H9 (cell line): ENCODE results near the gene SLCO2A1. TPM values are rescaled to one million over a fixed set of nuclear protein-coding genes. Genes with fewer than 3 reads are reported as not detected.

Source experiments
- DNase-seq: peaks from one replicate; pipeline ENCODE4 v3.0.0-alpha.2; 2017
- H2AFZ ChIP-seq: one replicate; pipeline ENCODE4 v1.6.1; 2013; ENCODE audit warnings: mild to moderate bottlenecking, low read length, control low read depth, moderate library complexity
- H2AK5ac ChIP-seq: 2 replicates; pipeline ENCODE4 v1.6.1; 2013; ENCODE audit warnings: low read length, control low read depth, mixed read lengths; ENCODE audit not compliant: insufficient read length
- H2BK120ac ChIP-seq: one replicate; pipeline ENCODE4 v1.6.1; 2013; ENCODE audit warnings: low read depth, mild to moderate bottlenecking, low read length, control low read depth, inconsistent platforms; ENCODE audit not compliant: poor library complexity, severe bottlenecking
- H2BK12ac ChIP-seq: 2 replicates; pipeline ENCODE4 v1.6.1; 2013; ENCODE audit warnings: low read length, control low read depth, mixed read lengths, low read depth; ENCODE audit not compliant: insufficient read length
- H2BK15ac ChIP-seq: 2 replicates; pipeline ENCODE4 v1.6.1; 2013; ENCODE audit warnings: low read depth, low read length, control low read depth
- H2BK20ac ChIP-seq: one replicate; pipeline ENCODE4 v1.6.1; 2013; ENCODE audit warnings: low read depth, mild to moderate bottlenecking, low read length, control low read depth, inconsistent platforms; ENCODE audit not compliant: poor library complexity, severe bottlenecking
- H2BK5ac ChIP-seq: 2 replicates; pipeline ENCODE4 v1.6.1; 2013; ENCODE audit warnings: low read length, control low read depth, mixed read lengths; ENCODE audit not compliant: insufficient read length
- H3K14ac ChIP-seq: 2 replicates; pipeline ENCODE4 v1.6.1; 2013; ENCODE audit warnings: low read length, control low read depth; ENCODE audit not compliant: insufficient read depth
- H3K18ac ChIP-seq: 2 replicates; pipeline ENCODE4 v1.6.1; 2013; ENCODE audit warnings: low read depth, mild to moderate bottlenecking, mixed read lengths, low read length, control low read depth; ENCODE audit not compliant: insufficient read length
- H3K23ac ChIP-seq: 2 replicates; pipeline ENCODE4 v1.6.1; 2013; ENCODE audit warnings: low read length, control low read depth, mixed read lengths, low read depth; ENCODE audit not compliant: insufficient read length
- H3K23me2 ChIP-seq: 2 replicates; pipeline ENCODE4 v1.6.1; 2013; ENCODE audit warnings: low read depth, mild to moderate bottlenecking, mixed read lengths, low read length, control low read depth; ENCODE audit not compliant: insufficient read length, poor library complexity, severe bottlenecking
- H3K27ac ChIP-seq: 2 replicates; pipeline ENCODE4 v1.5.1; 2013; ENCODE audit warnings: low read length, control low read depth, mixed read lengths, low read depth; ENCODE audit not compliant: insufficient read length
- H3K27me3 ChIP-seq: 2 replicates; pipeline ENCODE4 v1.6.1; 2013; ENCODE audit warnings: low read length, control low read depth, inconsistent platforms; ENCODE audit not compliant: insufficient read depth
- H3K4ac ChIP-seq: 2 replicates; pipeline ENCODE4 v1.6.1; 2013; ENCODE audit warnings: low read depth, mild to moderate bottlenecking, control low read depth, inconsistent platforms, low read length, moderate library complexity
- H3K4me1 ChIP-seq: 2 replicates; pipeline ENCODE4 v1.6.1; 2013; ENCODE audit warnings: low read length, control low read depth, inconsistent platforms; ENCODE audit not compliant: insufficient read depth
- H3K4me2 ChIP-seq: 2 replicates; pipeline ENCODE4 v1.6.1; 2013; ENCODE audit warnings: low read length, control low read depth, mixed read lengths; ENCODE audit not compliant: insufficient read length, insufficient read depth
- H3K56ac ChIP-seq: 2 replicates; pipeline ENCODE4 v1.6.1; 2013; ENCODE audit warnings: low read depth, mild to moderate bottlenecking, mixed read lengths, low read length, control low read depth; ENCODE audit not compliant: insufficient read length
- H3K79me1 ChIP-seq: 2 replicates; pipeline ENCODE4 v1.6.1; 2013; ENCODE audit warnings: low read depth, mild to moderate bottlenecking, moderate library complexity, low read length, control low read depth, inconsistent platforms; ENCODE audit not compliant: insufficient read depth, poor library complexity, severe bottlenecking
- H3K79me2 ChIP-seq: 2 replicates; pipeline ENCODE4 v1.6.1; 2013; ENCODE audit warnings: low read length, control low read depth, inconsistent platforms; ENCODE audit not compliant: insufficient read depth
- H3K9ac ChIP-seq: 2 replicates; pipeline ENCODE4 v1.6.1; 2013; ENCODE audit warnings: low read length, control low read depth, mixed read lengths; ENCODE audit not compliant: insufficient read length; ENCODE audit errors: extremely low read depth
- H3K9me3 ChIP-seq: one replicate; pipeline ENCODE4 v1.6.1; 2013; ENCODE audit warnings: low read depth, low read length, inconsistent platforms; ENCODE audit not compliant: control insufficient read depth
- H3T11ph ChIP-seq: one replicate; pipeline ENCODE4 v1.6.1; 2013; ENCODE audit warnings: mild to moderate bottlenecking, low read length, control low read depth, inconsistent platforms
- H4K20me1 ChIP-seq: one replicate; pipeline ENCODE4 v1.6.1; 2013; ENCODE audit not compliant: control insufficient read depth, insufficient read length, insufficient read depth
- H4K5ac ChIP-seq: 2 replicates; pipeline ENCODE4 v1.6.1; 2013; ENCODE audit warnings: low read depth, mild to moderate bottlenecking, mixed read lengths, low read length, control low read depth; ENCODE audit not compliant: insufficient read length
- H4K8ac ChIP-seq: replicated peaks from 2 replicates; pipeline ENCODE4 v1.6.1; 2013; ENCODE audit warnings: low read length, control low read depth, mixed read lengths, low read depth; ENCODE audit not compliant: insufficient read length
- H4K91ac ChIP-seq: 2 replicates; pipeline ENCODE4 v1.6.1; 2013; ENCODE audit warnings: low read depth, mild to moderate bottlenecking, moderate library complexity, mixed read lengths, low read length, control low read depth; ENCODE audit not compliant: insufficient read length
- H3K27ac Mint-ChIP-seq, 3 experiments: 2 replicates in 2 of 3; 3 replicates in 1 of 3; pipeline ENCODE4 v1.8.0; 2020 to 2021; ENCODE audit warnings: mixed read lengths in 3 of 3, mild to moderate bottlenecking in 1 of 3, moderate library complexity in 1 of 3
- H3K27me3 Mint-ChIP-seq: 2 replicates; pipeline ENCODE4 v1.8.0; 2021; ENCODE audit warnings: low read depth, mild to moderate bottlenecking, moderate library complexity, mixed read lengths
- H3K36me3 Mint-ChIP-seq, 3 experiments: 2 replicates in 2 of 3; 3 replicates in 1 of 3; pipeline ENCODE4 v1.8.0; 2020 to 2021; ENCODE audit warnings: low read depth in 3 of 3, mixed read lengths in 3 of 3; ENCODE audit not compliant: insufficient read depth in 1 of 3
- H3K4me1 Mint-ChIP-seq, 2 experiments: 2 replicates each; pipeline ENCODE4 v1.8.0; 2020; ENCODE audit warnings: mixed read lengths in 2 of 2
- H3K4me3 Mint-ChIP-seq, 2 experiments: 2 replicates in 1 of 2; 3 replicates in 1 of 2; pipeline ENCODE4 v1.8.0; 2020 to 2021; ENCODE audit warnings: mild to moderate bottlenecking in 2 of 2, mixed read lengths in 2 of 2, moderate library complexity in 1 of 2
- H3K9me3 Mint-ChIP-seq, 2 experiments: 2 replicates in 1 of 2; 3 replicates in 1 of 2; pipeline ENCODE4 v1.8.0; 2020; ENCODE audit warnings: mild to moderate bottlenecking in 2 of 2, mixed read lengths in 2 of 2, moderate library complexity in 1 of 2
- WGBS: extraction: QIAGEN DNeasy Blood & Tissue Kit; methylation state at CpG from one replicate; pipeline ENCODE4 v1.1.7; 2013; ENCODE audit warnings: missing lambda C conversion rate, low lambda C conversion rate, mixed read lengths; ENCODE audit not compliant: insufficient read length; ENCODE audit errors: extremely low coverage; 5-methylcytosine and 5-hydroxymethylcytosine counted together
- total RNA-seq: library from RNA; stranded (reverse); gene quantifications from 2 replicates; pipeline ENCODE4 v1.2.1, GENCODE V29; 2021
- TF ChIP-seq, protein P1 (sequence below): fragments of 200-600 bp; sonication (generic); conservative IDR thresholded peaks from 3 replicates; pipeline ENCODE4 v1.8.0; 2021; ENCODE audit warnings: antibody characterized with exemption, mild to moderate bottlenecking

Gene SLCO2A1
- total RNA-seq, 1 experiment from 2014 or later, result 0.98 TPM

- Histone ChIP-seq H3K27ac (no peak overlapping the region), H2AFZ (no peak overlapping the region)
- WGBS, result no CpG with 5 or more reads among the region's 5 CpGs
These were observed 6.6 kb upstream of the SLCO2A1 start for GRCh38 chr3:134036291-134036690.

More at GRCh38 chr3:134036291-134036690, 6.6 kb upstream of the SLCO2A1 start:
- Histone ChIP-seq H3K4ac (no peak overlapping the region), H3K27me3 (0 out of 2 replicates have a peak, but pooled peaks cover under 1% of the 10 kb centered on the region), H3K23me2 (no peaks in the 10 kb centered on the region), H3K9me3 (no peaks in the 10 kb centered on the region), H2BK12ac (no peak overlapping the region), H3K14ac (no peak overlapping the region), H4K91ac (no peak overlapping the region), H2BK5ac (no peak overlapping the region), H3K4me2 (no peak overlapping the region), H2BK120ac (no peak overlapping the region), H3T11ph (no peak overlapping the region), H2AK5ac (no peak overlapping the region), H4K8ac (no peak overlapping the region), H2BK15ac (no peak overlapping the region), H4K20me1 (no peaks in the 10 kb centered on the region), H3K56ac (no peak overlapping the region), H2BK20ac (no peak overlapping the region), H3K4me1 (no peaks in the 10 kb centered on the region), H3K9ac (no peak overlapping the region), H3K79me1 (no peaks in the 10 kb centered on the region), H3K18ac (no peak overlapping the region), H4K5ac (no peak overlapping the region), H3K79me2 (no peaks in the 10 kb centered on the region), H3K23ac (no peak overlapping the region)
- peaks cover 21% of the 10 kb centered on the region for H3K27me3 Mint-ChIP-seq
- TF ChIP-seq, protein P1, sequence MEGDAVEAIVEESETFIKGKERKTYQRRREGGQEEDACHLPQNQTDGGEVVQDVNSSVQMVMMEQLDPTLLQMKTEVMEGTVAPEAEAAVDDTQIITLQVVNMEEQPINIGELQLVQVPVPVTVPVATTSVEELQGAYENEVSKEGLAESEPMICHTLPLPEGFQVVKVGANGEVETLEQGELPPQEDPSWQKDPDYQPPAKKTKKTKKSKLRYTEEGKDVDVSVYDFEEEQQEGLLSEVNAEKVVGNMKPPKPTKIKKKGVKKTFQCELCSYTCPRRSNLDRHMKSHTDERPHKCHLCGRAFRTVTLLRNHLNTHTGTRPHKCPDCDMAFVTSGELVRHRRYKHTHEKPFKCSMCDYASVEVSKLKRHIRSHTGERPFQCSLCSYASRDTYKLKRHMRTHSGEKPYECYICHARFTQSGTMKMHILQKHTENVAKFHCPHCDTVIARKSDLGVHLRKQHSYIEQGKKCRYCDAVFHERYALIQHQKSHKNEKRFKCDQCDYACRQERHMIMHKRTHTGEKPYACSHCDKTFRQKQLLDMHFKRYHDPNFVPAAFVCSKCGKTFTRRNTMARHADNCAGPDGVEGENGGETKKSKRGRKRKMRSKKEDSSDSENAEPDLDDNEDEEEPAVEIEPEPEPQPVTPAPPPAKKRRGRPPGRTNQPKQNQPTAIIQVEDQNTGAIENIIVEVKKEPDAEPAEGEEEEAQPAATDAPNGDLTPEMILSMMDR, result no peak
- H3K27ac Mint-ChIP-seq, result peak overlapping the region in 1 of 3 experiments; percentile 37; a peak in 1 of 7 replicates
- peaks cover 0 to 10% of the 10 kb centered on the region in 2 experiments; a peak in 3 of 4 replicates for H3K4me1 Mint-ChIP-seq
- DNase-seq, result peak; percentile 18
- H3K4me3 Mint-ChIP-seq, result no peak overlapping the region
- H3K36me3 Mint-ChIP-seq, result peaks cover 0 to 2% (median 0%) of the 10 kb centered on the region in 3 experiments; a peak in 1 of 7 replicates
- peaks cover 2 to 6% of the 10 kb centered on the region in 2 experiments; a peak in 4 of 5 replicates for H3K9me3 Mint-ChIP-seq
